Mucosa of gallbladder (tissue), 1 donor: ENCODE measurements around the gene EN2. TPM values are rescaled to one million over a fixed set of nuclear protein-coding genes. Genes with fewer than 3 reads are reported as not detected.

Experiments used
- DNase-seq: peaks from one replicate; pipeline ENCODE4 v3.0.0-alpha.2; 2020; ENCODE audit warnings: low spot score
- total RNA-seq: library from RNA; stranded (reverse); gene quantifications from one replicate; pipeline ENCODE4 v1.2.1, GENCODE V29; 2021
- donor health status: DM: no; HTN: no; CAD: no.

The EN2 gene
- total RNA-seq, 1 donor from 2014 or later = not detected

GRCh38 chr7:155450970-155451801 is 6.7 kb upstream of the EN2 start:
- DNase-seq = no peak

GRCh38 chr7:155451840-155452239 is 6.1 kb upstream of the EN2 start:
- no peak for DNase-seq

GRCh38 chr7:155452505-155453295 is 5.2 kb upstream of the EN2 start:
- no peak for DNase-seq

- no peak for DNase-seq
These were observed 4.4 kb upstream of the EN2 start for GRCh38 chr7:155453296-155454182.

- no peak for DNase-seq
These were observed 3.5 kb upstream of the EN2 start for GRCh38 chr7:155454183-155455112.

GRCh38 chr7:155455132-155455693 is 2.7 kb upstream of the EN2 start:
- no peak for DNase-seq

- no peak for DNase-seq
These were observed 1.9 kb upstream of the EN2 start for GRCh38 chr7:155455776-155456737.

GRCh38 chr7:155456738-155457543 is 988 bp upstream of the EN2 start:
- peak; percentile 68 for DNase-seq

- DNase-seq = no peak
These were observed 302 bp upstream of the EN2 start for GRCh38 chr7:155457544-155458110.

GRCh38 chr7:155458878-155459699 is 1.2 kb downstream of the EN2 start:
- no peak for DNase-seq

GRCh38 chr7:155459700-155460461 is 2.0 kb downstream of the EN2 start:
- DNase-seq = no peak

- DNase-seq = no peak
These were observed 3.1 kb downstream of the EN2 start for GRCh38 chr7:155460926-155461613.

GRCh38 chr7:155461631-155462030 is 3.7 kb downstream of the EN2 start:
- DNase-seq = no peak

- DNase-seq = no peak
These were observed 4.3 kb downstream of the EN2 start for GRCh38 chr7:155462163-155462735.

GRCh38 chr7:155463114-155463811 is 5.3 kb downstream of the EN2 start:
- no peak for DNase-seq
